Fibroblast of skin of back (primary cell): Measurements from ENCODE around the gene COPG1.

Experiments used
- DNase-seq: peaks from one replicate; pipeline ENCODE4 v3.0.0-alpha.2; 2013

The COPG1 gene

DNA sequence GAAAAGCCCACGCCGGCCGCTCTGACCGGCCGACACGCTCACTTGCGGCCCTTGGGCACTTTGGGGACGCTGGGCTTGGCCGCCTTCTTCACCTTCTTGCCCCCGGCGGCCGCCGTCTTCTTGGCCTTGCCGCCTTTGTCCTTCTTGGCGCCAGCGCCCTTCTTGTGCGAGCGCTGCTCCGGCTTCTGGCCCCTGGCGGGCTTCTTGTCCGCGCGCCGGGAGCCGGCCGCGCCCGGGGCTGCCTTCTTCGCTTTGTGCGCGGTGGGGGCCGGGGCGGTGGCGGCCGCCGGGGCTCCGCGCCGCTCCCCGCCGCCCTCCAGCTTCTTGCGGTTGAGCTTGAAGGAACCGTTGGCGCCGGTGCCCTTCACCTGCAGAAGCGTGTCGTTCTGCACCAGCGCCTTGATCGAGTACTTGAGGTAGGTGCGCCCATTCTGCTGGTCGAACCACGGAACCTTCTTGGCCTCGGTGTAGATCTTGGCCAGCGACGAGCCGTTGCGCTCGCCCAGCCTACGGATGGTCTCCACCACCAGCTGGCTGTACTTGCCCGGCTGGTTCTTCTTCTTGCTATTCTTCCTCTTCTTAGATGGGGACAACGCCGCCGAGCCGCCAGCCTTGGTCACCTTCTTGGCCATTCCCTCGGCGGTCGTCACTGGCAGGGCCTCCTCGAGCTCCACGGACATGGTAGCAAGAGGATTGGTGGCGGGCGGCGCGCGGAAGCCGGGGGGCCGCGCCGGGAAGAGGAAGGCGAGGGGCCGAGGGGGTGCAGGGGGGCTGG lies 66.0 kb downstream of the COPG1 start:
- DNase-seq: peak; percentile 14

DNA sequence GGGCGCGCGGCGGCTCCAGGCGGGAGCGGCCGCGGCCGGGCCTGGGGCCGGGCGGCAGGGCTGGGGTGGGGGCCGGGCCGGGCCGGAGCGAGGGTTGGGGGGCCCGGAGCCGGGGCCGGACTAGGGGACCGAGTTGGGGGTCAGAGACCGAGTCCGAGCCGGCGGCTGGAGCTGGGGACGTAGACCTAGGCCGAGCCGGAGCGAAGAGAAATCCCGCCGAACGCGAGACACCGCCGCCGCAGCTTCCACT lies 66.5 kb downstream of the COPG1 start:
- DNase-seq: no peak

DNA sequence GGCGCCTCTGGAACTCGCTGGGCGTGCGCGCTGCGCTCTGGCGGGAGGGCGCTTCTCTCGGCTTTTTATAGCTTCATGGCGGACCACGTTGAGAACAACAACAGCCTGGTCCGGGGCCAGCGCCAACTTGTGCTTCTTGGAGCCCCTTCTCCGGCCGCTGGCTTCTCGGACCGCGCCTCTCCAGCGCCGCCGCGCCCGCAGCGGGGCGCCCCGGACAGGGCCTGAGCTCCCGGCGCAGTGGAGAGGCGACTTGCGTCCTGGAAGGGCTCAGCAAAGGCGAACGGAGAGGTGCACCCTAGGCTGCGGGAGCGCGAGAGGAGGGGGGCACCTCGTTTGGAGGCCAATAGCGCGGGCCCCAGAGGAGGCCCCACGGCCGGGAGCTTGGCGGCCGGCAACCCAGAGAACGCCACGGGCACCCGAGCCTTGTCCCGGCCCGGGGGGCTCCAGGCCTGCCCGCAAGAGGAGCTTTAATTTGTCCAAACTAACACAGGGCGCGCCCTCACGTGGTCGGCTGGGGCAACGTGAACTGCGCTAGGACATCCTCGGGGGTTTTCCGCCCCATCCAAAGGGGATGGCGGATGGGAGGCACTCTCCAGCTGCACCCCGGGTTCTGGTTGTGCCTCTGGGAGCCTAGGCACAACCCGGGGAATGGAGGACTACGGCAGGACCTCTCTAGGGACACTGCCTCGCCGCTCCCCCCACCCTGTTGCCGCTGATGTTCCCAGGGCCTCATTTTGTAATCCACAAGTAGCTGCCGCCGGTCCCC lies 67.0 kb downstream of the COPG1 start:
- peak; percentile 81 for DNase-seq

DNA sequence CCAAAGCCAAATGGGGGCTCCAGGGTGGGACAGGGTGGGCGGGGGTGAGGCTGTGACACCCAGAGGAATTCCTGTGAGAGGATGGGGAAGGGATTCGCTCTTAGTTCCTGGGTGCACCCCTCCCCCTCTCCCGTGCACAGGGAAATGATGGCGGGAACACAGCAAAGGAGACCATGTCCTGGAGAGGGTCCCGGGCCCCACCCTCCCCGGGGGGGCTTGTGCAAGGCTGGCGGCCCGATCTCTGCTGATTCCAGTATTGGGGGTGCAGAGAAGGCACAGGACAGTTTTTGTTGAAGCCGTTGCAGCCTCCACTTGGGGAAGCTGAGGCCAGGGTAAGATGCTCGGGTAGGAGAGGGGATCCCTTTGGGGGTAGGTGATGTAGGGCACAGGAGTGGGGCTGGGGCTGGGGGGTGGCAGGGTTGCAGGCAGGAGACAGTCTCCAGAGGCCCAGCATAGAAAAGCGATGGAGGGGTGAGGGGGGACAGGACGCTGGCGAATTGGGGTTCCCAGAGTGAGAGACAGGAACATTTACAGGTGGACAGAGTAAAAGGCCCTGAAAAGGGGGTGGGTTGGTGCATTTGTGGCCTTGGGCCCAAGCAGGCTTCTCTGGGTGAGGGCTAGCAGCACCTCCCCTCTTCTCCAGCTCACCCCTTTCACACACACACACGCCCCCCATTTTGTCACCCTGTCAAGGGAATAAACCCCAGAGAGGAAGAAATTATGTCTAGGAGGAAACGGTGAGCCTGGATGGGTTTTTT lies 67.8 kb downstream of the COPG1 start:
- no peak for DNase-seq

DNA sequence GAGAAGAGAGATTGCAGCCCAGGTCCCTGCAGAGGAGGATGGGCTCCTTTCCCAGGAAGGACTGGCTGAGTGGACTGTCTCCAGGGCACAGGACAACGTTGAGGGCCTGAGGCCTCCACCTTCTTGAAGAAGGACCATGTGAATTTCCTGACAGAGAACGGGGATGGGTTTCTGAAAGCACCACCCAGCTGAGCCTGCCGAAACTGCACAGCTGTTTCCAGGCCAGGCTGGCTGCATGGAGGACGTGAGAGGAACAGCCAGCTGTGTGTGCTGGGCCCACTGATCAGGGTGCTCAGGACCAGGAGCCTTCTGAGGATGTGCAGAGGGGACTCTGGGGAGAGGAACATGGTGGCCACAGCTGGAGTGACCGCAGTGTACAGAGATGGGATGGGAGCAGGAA lies 68.4 kb downstream of the COPG1 start:
- DNase-seq: no peak

DNA sequence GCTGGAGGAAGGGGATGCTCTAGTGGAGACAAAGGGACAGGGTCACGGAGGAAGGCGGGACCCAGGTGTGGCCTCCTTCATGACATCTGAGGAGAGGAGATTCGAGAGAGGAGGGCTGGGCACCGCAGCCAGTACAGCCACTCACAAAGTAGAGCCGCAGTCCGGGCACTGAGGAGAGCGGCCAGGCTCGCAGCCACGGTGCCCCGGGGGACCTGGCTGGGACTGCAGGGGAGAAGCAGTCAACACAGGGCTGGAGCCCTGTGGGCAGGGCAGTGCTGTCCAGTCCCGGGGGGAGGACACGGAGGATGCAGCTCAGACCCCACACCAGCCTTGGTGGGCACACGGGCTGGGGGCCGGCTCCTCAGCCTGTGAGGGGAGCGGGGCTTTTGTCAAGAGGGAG lies 69.5 kb downstream of the COPG1 start:
- DNase-seq: no peak

DNA sequence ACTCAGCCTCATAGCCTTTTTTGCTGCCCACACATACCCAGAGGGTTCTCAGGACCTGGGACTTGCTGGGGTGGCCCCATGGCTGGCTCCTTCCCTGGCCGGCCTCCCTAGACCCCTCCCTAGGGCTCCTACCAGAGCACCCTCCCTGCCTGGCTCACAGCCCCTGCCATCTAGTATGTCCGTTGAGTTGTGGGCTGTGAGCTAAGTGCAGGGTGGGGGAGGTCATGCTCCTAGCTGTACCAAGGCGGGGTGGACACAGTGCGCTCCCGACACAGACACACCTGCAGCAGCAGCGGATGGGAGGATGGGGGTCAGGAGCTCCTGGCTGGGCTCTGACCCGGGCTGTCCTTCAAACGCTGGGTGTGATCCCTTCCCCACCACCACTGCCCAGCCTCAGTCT lies 70.9 kb downstream of the COPG1 start:
- DNase-seq: no peak

DNA sequence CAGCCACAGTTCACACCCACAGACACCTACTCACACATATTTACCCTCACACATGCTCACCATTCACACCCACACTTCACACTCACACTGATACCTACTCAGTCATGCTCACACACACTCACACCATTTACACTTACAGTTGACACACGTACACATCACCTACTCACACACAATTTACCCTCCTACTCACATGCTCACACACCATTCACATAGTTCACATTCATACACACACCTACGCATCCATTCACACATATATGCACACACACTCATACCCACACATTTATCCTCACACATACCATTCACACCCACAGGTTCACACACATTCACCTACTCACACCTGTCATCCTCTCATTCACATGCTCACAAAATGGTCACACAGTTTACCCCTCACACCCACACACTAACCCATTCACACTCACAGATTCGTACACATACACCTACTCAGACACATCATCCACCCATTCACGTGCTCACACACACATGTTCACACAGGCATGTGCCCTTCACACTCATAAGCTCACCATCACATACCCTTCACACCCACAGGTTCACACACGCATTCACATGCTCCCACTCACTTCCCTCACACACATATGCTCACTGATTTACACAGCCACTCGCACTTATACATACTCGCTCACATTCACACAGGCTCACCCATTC lies 71.5 kb downstream of the COPG1 start:
- DNase-seq: no peak

DNA sequence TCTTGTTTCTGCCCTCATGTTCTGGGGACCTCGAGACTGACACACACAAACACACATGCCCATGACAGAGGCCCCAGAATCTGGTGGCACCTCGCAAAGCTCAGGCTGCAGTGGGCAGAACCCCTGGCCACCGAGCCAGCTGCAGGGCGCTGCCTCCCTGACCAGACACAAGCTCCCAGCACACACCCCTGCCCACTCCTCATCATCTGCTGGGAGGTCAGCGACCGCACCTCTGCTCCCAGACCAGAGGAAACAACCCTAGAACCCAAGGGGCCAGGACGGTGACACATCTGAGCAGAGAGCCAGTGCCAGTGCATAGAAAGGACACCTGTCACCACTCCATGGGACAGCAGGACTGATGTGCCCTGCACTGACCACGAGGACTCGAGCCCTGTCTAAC lies 72.5 kb downstream of the COPG1 start:
- DNase-seq: no peak

DNA sequence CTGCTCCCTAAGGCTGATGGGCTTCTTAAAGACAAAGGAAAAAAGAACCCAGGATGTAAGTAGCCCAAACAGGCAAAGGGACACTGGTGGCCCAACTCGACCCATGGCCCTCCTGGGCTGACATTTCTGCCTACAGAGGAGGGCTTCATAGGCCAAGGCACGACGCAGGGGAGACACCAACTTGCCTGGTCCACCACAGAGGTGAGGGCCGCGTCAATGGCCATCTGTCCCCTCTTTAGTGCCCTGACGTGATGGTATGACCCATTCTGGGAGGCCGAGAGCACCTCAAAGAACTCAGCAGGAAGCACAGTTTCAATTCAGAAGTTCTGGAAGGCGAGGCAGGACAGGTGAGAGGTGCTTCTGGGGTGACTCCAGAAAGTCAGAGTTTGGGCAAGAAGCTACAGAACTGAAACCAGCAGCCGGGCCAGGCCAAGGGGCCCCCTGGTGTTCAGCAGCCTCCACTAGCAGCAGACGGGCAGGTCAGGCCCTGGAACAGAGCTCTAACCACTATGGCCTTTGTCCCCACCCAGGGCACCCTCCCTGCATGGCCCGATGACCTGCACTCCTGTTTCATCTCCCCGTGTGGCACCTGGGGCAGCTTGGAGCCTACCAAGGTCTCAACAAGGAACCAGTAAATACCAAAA lies 74.4 kb downstream of the COPG1 start:
- no peak for DNase-seq

DNA sequence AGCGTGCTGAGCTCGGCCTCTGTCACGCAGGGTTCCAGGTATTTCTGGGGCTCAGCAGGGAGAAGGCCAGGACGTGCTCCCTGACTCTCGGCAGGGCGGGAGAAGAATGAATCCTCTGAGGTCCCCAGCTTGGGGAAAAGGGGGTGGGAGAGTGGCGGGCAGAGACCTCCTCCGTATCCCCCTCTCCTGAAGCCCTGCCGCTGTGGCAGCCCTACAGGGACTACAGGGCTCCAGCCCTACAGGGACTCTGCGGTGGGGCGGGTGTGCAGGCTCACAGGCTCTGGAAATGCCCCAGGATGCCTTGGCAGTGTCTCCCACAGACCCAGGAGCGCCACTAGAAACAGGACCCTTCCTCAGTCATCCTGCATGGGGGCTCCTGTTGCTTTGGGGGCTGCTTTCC lies 75.4 kb downstream of the COPG1 start:
- no peak for DNase-seq

DNA sequence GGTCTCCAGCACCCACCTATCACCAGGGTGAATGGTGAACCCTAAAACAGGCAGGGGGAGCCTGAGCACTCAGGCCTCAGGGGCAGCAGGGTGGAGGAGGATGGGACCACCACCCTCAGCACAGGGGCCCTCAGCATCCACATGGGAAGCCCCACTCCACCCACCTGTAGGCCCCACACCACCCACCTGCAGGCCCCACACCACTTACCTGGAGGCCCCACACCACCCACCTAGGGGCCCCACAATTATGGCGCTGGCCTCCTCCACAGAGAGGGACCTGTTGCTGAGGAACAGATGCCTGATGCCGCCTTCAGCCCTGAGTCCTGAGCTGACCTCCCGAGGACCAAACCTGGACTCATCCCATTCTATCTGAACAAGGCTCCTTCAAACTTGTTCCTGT lies 76.0 kb downstream of the COPG1 start:
- no peak for DNase-seq

DNA sequence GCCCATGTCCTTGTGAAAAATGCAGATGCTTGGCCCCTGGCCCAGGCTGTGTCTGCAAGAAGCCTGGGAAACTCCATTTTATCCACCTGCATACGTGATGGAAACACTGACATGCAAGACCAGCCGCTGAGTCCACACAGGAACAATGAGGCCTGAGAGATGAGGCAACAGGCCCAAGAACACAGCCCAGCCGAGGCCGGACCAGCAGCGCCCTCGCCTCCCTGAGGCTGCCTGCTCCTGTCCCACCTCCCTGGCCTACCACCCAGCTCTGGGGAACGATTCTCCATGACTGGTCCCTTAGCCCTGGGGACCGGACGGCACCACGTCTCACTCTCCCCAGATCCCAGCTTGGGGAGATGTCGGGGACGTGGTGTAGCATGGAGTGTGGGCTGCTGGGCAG lies 76.7 kb downstream of the COPG1 start:
- DNase-seq: no peak

DNA sequence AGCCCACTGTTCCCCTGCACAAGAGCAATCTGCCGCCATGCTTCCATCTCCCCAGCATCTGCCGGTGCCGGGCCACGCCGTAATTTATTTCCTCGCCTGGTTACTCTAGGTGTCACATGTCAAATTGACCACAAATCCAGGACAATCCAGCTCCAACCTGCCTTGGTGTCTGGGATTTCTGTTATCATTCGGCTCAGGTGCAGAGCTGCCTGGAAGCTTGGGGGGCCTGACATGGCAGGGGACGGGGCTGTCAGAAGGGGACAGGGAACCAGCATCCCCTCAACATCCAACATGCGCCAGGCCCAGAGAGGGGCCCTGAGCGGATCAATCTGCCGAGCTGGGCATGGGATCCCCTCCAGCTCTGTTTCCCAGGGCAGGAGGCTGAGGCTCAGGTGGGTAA lies 77.2 kb downstream of the COPG1 start:
- DNase-seq: no peak
